Measurements from ENCODE around the gene LIPJ.
A peak's percentile ranks its signal among the peaks of the same experiment; 100 is the strongest.

LIPJ gene, protein sequence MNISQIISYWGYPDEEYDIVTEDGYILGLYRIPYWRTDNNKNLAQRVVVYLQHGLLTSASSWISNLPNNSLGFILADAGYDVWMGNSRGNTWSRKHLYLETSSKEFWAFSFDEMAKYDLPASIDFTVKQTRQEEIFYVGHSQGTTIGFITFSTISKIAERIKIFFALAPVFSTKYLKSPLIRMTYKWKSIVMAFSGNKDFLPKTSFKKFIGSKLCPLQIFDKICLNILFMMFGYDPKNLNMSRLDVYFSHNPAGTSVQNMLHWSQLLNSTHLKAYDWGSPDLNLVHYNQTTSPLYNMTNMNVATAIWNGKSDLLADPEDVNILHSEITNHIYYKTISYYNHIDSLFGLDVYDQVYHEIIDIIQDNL

DNA sequence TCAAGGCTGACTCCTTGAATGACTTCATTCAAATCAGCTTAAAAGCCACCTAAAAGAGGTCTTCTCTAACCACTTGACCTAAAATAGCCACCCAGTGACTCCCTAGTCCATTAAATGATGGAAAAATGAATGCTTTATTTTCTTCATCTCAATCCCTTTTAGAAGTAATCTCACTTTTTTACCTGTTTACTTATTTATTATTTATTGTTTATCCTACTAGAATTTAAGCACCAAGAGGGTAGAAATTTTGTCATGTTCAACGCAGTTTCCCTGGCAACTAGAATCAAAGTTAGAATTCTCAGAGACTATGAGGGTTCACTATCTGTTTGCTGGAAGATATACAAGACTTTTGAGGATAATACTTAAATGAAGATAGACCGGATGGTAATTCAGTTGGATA, at the start of gene LIPJ:
Gene LIPJ (plus strand): TSS at position 301 of the 400 bp plus-strand sequence. CDS start 3,926 bp downstream, outside the sequence.
- DNase-seq = no peak

DNA sequence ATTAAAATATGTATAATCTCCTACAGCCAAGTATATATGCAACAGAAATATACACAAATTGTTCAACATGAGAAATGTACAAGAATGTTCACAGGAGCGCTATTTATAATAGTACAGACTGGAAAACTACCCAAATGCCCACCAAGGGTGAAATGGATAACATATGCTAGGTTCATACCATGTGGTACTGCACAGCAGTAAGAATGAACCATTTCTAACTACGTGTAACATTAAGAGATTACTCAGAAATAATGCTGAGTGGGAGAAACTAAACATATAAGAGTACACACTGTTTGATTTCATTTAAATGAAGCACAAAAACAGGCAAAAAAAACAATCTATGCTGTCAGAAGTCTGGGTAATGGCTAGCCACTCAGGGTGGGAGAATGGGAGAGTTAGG, 49.2 kb upstream of the LIPJ start:
- no peak for DNase-seq

DNA sequence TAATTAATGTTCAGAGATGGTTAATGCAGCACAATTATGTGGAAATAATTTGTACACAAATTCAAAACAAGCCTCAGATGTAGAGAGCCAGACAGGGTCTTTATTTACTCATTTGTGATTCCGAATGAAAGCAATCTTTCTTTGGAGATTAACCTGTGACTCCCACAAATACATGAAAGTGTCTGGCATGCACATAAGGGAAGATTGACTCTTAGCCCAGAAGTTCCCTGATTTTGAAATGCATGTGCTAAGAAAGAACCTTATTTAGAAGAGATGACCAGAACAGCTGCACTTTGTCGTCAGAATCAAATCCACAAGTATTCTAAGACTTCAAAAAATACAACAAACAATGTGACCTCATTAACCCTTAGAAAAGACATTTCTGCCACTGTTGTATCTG, 48.5 kb upstream of the LIPJ start:
- DNase-seq = no peak

DNA sequence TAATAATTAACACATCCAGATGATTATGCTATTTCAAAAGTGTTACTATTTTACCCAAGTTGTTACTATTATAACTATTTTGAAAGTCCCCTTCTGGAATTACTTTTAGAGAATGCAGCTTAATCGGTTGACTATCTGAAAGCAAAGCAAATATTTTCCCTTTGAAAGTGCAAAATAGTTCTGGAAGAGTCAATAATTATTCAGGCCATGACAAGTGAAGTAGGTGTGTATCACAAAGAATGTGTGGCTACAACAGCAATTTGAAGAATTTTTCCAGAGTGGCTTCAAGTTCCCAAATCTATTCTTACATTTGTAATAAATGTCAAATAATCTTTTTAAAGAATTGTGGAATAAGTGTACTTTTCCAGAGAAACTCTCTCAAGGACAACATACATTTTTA, 46.2 kb upstream of the LIPJ start:
- DNase-seq = no peak

DNA sequence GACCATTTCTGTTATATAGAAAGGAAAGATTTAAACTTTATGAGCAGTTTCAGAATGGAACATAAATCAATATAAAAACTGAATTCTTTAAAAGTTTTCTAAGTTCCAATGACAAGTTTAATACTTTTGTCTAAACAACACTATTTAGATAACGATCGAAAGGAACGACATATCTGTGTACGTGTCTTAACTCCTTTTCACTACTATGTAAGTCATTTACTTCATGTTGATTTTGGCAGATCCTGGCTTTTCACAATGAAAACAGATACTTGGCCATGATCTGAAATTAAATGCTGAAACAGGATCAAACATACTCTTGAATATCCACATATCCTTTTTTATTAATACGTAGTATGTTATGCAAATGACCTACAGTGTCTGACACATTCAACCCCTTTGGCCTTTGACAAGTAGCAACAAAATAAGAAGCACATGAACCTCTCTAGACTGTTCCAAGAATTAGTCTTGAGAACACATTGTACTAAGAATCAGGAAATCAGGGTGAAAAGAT, 45.4 kb upstream of the LIPJ start:
- no peak for DNase-seq

DNA sequence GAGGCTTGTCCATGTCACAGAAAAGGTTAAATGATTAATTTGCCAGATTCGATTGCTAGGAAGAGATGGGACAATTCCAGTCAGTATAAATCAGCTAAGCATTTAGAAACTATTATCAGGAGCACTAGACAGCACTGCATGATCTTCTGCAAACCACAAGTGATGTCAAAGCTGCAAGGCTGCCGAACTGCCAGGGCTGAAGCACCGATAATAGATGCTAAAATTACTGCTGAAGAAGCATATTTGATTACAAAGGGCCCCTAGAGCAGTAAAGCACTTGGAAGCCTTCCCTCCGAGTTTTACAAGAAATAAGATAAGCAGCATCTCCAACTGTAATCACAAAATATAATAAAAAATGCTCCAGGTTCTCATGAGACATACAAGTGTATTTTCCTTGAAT, 44.0 kb upstream of the LIPJ start:
- DNase-seq = peak in 1 of 3 experiments; percentile 12

DNA sequence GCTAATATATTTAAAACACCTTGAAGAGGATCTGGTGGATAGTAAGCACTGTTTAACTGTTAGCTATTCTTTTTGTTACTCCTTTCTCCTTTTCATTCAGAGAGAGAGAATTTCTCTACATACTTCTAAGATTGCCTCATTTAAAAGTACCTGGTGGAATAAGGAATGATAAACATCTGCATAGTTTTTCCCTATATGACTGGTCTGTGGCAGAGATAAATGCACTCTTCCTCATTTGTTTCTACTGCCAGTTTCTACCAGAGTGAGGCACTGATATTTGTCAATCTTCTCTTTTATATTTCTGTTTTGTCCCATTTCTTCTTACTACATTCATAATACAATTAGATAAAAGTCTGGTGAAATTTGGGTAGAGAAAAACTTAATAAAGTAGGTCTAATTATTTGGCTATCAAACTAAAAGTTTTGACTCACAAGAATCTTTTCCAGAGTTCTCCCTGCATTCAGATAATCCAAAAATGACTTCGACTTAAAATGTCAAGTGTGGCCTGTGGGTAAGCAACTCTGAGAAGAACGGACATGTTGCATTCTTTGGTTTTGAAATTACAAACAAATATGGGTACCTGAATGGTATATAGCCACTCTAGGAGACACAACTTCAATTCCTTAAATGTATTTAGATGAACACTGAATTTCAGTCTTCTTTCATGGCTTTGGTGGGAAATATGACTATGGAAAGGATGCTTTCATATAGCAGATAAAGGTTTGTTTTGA, 42.3 kb upstream of the LIPJ start:
- DNase-seq = no peak

DNA sequence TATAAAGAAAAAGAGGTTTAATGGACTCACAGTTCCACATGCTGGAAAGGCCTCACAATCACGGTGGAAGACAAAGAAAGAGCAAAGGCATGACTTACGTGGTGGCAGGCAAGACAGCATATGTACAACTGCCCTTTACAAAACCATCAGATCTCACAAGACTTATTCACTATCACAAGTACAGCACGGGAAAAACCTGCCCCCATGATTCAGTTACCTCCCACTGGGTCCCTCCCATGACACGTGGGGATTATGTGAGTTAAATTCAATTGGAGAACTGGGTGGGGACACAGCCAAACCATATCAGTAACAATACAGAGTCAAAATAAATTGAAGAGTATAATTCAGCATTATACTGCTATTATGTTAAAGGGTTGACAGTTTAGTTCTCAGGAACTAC, 41.2 kb upstream of the LIPJ start:
- DNase-seq = no peak

DNA sequence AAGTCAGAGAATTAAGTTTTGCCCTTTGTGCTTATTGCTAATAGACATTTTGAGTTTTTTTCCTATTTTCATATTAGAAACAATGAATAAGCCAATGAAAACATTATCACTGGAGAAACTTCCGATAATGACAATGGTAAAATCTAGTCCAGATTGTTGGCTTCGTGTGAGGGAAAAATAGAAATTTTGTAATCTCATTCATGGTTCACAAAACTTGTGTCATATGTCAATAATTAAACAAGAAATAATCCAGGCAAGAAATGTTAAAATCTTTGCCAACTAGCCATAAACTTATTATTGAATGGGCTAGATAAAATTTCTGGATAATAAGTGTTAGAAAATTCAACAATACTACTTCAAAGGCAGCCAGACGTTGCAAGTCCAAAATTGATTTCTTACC, 40.1 kb upstream of the LIPJ start:
- DNase-seq = no peak

DNA sequence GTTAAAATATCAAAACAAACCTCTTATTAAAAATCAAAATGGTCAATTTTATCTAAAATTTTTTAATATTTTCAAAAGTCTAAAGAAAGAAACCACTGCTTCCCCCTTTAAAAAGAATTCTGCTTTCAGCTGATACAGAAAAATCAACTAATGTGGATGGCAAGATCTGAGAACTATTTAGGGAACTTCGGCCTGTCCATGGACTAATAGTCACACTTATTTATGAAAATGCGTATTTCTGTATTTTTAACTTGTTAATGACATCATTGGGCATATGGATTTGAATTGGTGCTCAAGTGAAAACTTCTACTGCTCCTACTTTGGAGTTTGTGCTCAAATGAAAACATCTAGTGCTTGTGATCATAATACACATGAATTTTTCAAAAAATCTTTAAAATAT, 35.3 kb upstream of the LIPJ start:
- no peak for DNase-seq

DNA sequence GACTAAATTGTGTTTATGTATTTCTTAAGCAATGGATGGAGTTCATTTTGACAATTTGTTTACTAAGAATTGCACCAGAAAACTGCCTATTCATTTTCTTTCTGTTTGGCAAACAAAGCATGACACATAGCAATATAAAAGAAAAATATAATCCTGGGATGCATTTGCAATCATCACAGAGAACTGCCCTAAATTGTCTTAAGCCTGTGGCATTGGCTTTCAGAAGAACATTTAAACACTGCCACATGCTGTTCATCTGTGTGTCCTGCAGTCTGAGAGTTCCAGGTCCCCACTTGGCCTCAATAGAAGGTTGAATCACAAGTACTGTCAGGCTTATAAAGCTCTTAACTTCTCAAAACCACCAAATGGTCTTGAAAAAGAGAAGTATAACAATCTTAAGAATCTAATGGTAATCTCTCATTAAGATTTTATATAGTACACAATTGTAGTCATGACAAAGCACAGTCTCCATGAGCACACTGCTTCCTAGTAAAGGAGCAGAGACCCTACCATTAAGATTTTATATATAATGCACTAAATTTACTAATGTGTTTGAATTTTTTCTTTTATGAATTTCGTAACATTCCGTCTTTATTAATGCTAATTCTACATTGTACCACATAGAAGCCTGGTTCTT, 33.3 kb upstream of the LIPJ start:
- DNase-seq = peak; percentile 23 to 69 (median 54)

DNA sequence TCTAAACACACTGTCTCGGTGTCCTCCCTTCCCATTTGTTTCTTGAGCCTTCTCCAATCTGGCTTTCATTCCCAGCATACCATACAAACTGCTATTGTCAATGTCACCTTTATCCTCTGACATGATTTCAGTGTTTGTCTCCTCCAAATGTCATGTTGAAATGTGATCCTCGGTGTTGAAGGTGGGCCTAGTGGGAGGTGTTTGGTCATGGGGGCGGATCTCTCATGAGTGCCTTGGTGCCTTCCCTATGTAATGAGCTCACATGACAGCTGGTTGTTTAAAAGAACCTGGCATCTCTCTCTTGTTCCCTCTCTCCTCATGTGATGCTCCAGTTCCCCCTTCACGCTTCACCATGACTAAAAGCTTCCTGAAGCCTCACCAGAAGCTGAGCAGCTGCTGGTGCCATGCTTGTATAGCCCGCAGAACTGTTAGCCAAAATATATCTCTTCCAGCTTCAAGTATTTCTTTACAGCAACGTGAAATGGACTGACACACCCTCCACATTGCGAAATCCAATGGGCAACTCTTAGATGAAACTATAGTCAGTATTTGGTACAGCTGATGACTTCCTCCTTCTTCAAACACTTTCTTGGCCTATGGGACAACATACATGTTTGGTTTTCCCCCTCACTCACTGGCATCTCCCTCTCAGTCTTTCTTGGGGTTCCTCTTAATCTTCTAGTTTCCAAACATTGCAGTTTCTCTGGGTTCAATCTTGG, 31.2 kb upstream of the LIPJ start:
- no peak for DNase-seq

DNA sequence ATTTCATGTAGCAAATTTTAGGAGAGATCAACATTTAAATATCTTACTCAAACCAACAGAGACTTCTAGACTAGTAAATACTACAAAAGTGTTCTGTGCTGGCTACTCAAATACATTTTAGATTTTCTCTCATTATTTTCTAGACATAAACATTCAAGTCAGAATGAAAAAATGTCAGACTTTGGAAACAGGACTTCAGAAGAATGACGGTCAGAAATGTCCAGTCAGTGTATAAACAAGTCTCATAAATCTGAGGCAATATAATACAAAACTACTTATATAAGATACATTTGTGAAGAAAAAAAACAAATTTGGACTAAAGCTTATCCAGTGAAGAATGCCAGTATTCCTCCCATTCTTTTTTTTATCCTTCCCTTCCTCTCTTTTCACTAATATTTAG, 29.3 kb upstream of the LIPJ start:
- DNase-seq = no peak

DNA sequence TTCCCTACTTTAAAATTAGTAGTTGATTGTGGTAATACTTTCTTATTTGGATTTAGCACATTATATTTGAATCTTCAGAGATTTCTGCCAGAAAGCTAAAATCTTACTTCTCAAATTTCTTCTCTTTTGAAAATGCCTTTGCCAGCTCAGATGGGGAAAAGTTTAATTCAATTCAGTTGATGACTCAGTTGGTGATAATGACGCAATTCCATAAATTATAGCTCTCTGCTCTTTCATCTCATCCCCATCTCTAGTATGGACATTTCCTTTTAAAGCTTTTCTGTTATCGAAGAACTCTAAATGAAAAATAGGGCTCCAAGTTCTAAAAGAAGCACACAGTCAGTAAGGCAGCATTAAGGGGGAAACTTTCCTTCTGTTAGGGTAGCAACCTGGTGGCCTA, 28.9 kb upstream of the LIPJ start:
- no peak for DNase-seq

DNA sequence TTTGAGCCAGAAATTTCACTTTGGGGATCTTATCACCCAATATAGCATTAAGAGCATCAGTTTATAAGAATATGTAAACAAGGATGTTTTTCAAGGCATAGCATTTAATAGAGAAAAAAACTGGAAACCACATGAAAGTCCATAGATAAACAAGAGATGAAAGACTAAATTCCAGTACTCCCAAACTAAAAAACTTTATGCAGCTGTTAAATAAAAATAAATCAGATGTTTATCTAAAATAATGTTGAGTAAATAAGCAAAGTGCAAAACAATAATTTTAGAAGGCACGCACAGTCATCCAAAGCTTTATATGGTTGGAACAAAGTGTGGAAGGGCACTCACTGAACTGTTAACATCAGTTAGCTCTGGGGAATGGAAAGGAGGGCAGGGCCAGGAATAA, 24.4 kb upstream of the LIPJ start:
- DNase-seq = no peak

DNA sequence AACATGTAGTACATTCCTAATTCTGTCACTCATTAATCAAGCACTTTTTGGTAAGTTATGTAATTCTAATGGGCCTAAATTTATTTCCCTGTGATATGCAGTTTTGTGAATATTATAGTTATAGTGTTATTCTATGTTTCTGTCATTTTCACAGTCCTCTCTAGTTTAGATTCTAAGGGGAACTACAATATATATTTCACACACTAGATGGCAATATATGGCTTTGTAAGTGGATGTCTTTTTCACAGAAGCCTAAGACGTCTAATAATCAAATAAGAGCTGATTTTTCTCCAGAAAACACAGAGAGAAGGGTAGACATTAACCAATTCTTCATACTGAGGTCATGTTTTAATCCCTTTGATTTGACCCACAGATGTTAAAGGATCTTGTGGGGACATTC, 21.5 kb upstream of the LIPJ start:
- peak in 1 of 3 experiments; percentile 57 for DNase-seq

DNA sequence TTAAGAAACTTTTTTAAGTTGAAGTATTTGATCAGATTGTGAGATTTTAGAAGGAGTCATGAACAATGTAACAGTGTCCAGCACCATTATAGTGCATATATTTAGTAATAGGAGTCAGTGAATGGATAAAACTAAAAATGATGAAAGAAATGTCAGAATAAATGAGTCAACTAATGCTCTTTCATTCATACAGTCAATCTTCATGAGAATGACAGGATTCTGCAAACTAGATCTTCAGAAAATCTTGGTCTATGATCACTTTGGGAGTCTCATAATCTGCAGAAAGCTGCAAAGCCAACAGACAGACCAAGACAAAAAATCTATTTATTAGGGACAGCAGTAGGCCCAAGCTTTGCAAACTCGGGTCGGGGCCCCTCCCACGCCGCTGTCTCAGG, 4.2 kb upstream of the LIPJ start:
- no peak for DNase-seq

DNA sequence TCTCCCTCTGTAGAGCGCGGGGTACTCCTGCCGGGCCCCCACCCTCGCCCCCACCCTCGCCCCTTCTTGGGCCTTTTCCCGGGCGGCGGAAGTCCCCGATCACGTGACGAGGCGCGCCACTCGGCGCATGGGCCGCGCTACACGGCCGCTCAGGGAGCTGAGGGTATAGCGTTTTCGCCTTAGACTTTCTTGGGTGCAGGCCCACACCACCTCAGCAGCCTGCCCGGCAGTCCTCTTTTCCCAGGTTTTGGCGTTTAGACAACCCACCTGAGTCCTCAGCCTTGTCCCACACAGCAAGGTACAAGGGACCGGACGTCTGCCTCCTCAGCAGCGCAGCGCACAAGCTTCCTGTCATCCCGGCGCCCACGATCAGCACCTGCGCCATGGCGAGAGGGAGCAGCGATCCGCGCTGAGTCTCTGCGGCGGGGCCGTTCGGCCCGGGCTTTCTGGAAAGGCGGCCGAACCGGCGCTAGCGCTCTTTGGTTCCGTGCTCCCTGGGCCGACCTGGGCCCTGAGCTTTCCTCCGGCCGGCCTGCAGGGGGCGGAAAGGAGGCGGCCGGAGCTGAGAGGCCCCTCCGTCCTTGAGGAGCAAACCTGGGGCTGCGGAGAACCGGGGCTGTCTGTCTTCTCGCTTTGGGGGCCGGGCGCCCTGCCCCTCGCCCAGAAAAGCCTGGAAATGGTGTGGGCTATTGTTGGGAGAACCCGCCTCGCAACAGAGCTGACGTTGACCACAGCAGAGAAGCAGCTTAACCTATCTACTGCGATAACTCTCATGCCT, 3.6 kb upstream of the LIPJ start, which contains the start of gene RNLS:
Gene RNLS (minus strand): TSS at position 513 of the 778 bp plus-strand sequence.
- DNase-seq = peak; percentile 66 to 74 (median 70)

DNA sequence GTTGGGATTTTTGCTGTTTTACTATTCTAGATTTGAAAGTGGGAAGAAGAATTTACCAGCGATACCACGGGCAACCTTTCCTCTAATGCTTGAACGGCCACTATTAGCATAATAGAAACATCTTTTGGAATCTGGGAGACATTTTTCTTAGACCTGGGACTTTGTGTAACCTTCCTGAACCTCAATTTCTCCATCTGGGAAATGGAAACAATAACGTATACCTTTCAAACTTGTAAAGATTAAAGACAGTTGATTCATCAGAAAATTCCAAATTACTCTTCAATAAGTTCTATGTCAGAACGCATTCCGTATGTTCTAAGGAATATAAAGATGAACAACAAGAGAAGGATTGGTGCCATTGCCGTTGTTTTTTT, 3.0 kb upstream of the LIPJ start:
- DNase-seq = no peak

DNA sequence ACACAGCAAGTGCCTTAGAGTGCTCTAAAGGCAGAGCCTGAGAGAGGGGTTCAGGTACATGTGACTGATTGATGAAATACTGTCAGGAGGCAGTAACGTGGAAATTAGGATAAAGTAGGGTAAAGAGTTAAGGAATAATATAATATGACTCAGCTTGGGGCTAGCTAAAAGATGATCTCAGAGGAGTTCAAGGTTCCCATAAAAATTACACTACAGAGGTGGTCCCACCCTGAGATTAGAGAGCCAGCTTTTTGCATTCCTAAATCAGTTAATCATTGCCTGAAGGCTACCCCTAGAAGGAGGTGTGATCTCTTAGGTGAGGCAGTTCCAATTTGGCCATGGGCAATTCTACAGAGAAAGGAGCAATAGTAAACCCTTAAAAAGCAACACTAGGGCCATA, 5.8 kb downstream of the LIPJ start:
- no peak for DNase-seq

DNA sequence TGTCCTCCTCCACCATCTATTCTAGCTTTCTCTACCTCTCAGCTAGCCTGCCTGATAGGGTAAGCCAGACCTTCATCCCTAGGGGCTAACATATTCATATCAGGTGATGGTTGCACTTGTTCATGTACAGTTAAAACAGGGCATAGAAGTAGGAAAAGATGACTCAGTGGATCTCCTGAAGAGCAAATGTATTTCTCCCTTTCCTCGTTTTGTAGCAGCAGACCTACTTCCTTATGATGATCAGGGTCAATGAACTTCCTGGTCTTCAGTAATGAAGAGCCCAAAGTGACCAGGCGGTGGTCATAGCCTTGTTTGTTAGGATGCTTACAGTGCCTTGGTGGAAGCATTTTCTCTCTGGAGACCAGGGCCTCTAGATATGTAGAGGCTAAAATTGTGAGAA, 6.3 kb downstream of the LIPJ start:
- no peak for DNase-seq

DNA sequence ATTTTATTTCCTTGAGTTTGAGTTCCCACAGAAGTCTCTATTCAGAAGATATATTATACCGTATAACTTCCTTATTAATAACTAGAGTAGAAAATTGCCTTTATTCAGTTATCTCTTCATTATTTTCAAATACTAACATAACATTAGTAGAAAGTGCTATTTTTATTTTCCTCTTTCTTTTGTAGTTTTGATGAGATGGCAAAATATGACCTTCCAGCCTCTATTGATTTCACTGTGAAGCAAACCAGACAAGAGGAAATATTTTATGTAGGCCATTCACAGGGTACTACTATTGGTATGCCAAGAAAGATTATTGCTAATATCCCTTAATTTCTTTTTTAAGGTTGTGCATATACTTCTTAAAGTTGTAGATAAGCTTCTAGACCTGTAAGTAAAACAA, 7.9 kb downstream of the LIPJ start:
- DNase-seq = no peak
